Measurements from ENCODE around the gene MYCBP2.

- no peak for TF ChIP-seq CTCF (IDR thresholded peaks at IDR 0.05)
- TF ChIP-seq POLR2AphosphoS5 (IDR thresholded peaks at IDR 0.05), result no peak
- TF ChIP-seq POLR2A (IDR thresholded peaks at IDR 0.05), result no peak
- no peak for TF ChIP-seq EP300 (IDR thresholded peaks at IDR 0.05)
These were observed 227.5 kb downstream of the MYCBP2 start for GRCh38 chr13:77099415-77099814.

Data from sigmoid colon (tissue), 4 donors.